NB4 (cell line): ENCODE results near the gene CKAP4.
A peak's percentile ranks its signal among the peaks of the same experiment; 100 is the strongest.

Experiments
- DNase-seq: peaks from one replicate; pipeline ENCODE4 v3.0.0; 2010; ENCODE audit warnings: low read depth
- H3K4me3 ChIP-seq: one replicate; pipeline ENCODE4 v1.5.1; 2011; ENCODE audit warnings: mild to moderate bottlenecking, low read depth, low read length, moderate library complexity
- CTCF ChIP-seq: IDR thresholded peaks from one replicate; pipeline ENCODE4 v1.5.1; 2012; ENCODE audit warnings: low read depth, low read length
- MAX ChIP-seq: IDR thresholded peaks from 2 replicates; pipeline ENCODE4 v1.6.1; 2011; ENCODE audit warnings: low read depth, low read length
- MYC ChIP-seq: IDR thresholded peaks from 2 replicates; pipeline ENCODE4 v1.6.1; 2011; ENCODE audit warnings: low read depth, low read length
- POLR2A ChIP-seq: IDR thresholded peaks from 2 replicates; pipeline ENCODE4 v1.6.1; 2011; ENCODE audit warnings: mild to moderate bottlenecking; ENCODE audit not compliant: insufficient read length; ENCODE audit errors: extremely low read depth

Gene CKAP4

GRCh38 chr12:106247674-106248311 lies at the start of gene CKAP4:
TSS of gene CKAP4 (minus strand) at chr12:106248020. CDS start at chr12:106247851, 169 bp downstream.
- TF ChIP-seq MYC, result no peak
- TF ChIP-seq MAX, result no peak
- no peak for TF ChIP-seq POLR2A
- no peak for TF ChIP-seq CTCF
- H3K4me3 ChIP-seq, result no peak within 1 kb of the TSS
- DNase-seq, result peak; percentile 56

- TF ChIP-seq POLR2A (no peak), MYC (no peak), CTCF (no peak), MAX (no peak)
- no peak overlapping the region for H3K4me3 ChIP-seq
- DNase-seq, result no peak
Measured at GRCh38 chr12:106297075-106297474, 49.3 kb upstream of the CKAP4 start.

- no peak for DNase-seq
- H3K4me3 ChIP-seq, result no peak overlapping the region
- TF ChIP-seq CTCF (no peak), POLR2A (no peak), MYC (no peak), MAX (no peak)
Measured at GRCh38 chr12:106296179-106296877, 48.5 kb upstream of the CKAP4 start.

- no peak for DNase-seq
Measured at GRCh38 chr12:106292339-106292738, 44.5 kb upstream of the CKAP4 start.

GRCh38 chr12:106291342-106291741 lies 43.5 kb upstream of the CKAP4 start:
- DNase-seq, result no peak
- TF ChIP-seq CTCF (no peak), MYC (no peak), MAX (no peak), POLR2A (no peak)

More at GRCh38 chr12:106292339-106292738, 44.5 kb upstream of the CKAP4 start:
- TF ChIP-seq POLR2A, result no peak
- TF ChIP-seq MYC, result no peak
- no peak for TF ChIP-seq MAX
- no peak for TF ChIP-seq CTCF
- no peak overlapping the region for H3K4me3 ChIP-seq

More at GRCh38 chr12:106291342-106291741, 43.5 kb upstream of the CKAP4 start:
- no peak overlapping the region for H3K4me3 ChIP-seq
